LNCaP clone FGC (cell line): ENCODE measurements around the gene MTUS2.

Experiments used
- DNase-seq: peaks from one replicate; pipeline ENCODE4 v3.0.0-alpha.2; 2011; ENCODE audit warnings: low read depth
- H3K4me3 ChIP-seq: 2 replicates; pipeline ENCODE4 v1.5.1; 2011; ENCODE audit warnings: mild to moderate bottlenecking, low read depth, low read length, control low read depth
- TF ChIP-seq, protein P1 (sequence below): IDR thresholded peaks from 2 replicates; pipeline ENCODE4 v1.5.1; 2012; ENCODE audit warnings: mild to moderate bottlenecking; ENCODE audit not compliant: control insufficient read depth, insufficient read depth; ENCODE audit errors: extremely low read depth

MTUS2 gene

DNA sequence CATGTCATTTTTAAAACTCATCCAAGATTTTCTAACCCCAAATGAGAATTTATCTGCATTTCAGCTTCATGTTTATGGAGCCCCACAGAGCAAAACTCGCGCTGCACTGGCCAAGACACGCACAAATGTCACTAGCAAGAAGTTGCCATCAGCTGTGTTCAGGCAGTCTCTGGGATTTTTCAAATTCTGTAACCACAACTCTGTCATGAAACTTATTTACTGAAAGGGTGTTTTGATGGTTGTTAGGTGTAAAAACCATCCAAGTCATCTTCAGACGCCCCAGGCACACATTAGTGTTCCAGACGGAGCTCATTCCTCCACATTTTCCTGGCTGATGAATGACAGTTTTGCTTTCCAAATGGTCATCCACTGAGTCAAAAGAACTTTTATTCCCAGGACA is 712.0 kb downstream of the MTUS2 start:
- no peak for DNase-seq
- no peak overlapping the region for H3K4me3 ChIP-seq
- TF ChIP-seq, protein P1, sequence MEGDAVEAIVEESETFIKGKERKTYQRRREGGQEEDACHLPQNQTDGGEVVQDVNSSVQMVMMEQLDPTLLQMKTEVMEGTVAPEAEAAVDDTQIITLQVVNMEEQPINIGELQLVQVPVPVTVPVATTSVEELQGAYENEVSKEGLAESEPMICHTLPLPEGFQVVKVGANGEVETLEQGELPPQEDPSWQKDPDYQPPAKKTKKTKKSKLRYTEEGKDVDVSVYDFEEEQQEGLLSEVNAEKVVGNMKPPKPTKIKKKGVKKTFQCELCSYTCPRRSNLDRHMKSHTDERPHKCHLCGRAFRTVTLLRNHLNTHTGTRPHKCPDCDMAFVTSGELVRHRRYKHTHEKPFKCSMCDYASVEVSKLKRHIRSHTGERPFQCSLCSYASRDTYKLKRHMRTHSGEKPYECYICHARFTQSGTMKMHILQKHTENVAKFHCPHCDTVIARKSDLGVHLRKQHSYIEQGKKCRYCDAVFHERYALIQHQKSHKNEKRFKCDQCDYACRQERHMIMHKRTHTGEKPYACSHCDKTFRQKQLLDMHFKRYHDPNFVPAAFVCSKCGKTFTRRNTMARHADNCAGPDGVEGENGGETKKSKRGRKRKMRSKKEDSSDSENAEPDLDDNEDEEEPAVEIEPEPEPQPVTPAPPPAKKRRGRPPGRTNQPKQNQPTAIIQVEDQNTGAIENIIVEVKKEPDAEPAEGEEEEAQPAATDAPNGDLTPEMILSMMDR, result no peak

DNA sequence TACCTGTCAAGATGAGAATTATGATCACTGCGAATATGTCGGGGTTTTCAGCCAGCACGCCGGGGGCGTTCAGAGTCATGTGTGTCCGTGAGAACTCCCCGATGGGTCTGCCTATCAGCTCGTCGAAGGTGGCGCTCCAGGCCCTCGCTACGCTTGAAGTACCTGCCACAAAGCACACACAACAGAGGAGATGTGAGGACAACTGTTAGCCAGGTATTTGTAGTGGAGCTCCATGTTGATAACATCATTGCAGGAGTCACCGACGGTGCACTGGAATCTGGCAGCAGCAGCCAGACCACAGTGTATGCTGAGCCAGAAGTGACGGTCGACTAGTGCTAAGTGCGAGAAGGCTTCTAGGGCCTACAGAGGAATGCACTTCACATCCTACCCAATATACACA is 712.7 kb downstream of the MTUS2 start:
- no peak overlapping the region for H3K4me3 ChIP-seq
- DNase-seq, result no peak
- TF ChIP-seq, protein P1, result no peak

DNA sequence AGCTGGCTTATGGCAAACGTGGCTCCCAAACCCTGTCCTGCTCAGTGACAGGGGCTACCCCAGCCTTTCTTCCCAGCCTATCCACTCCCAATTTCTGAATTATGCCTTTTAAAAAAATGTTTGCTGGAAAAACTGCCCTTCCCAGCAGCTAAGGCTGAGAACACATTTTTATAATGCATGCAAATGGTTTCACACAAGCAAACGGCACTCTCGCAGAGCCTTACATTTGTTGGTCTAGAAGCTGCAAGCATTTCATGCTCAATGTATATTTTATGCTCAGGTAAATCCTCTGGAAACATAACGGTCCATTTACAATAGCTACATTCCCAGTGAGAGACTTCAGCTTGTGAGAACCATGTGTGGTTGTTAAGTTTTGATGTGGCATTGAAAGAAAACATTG is 713.9 kb downstream of the MTUS2 start:
- no peak overlapping the region for H3K4me3 ChIP-seq
- no peak for DNase-seq
- TF ChIP-seq, protein P1, result no peak

DNA sequence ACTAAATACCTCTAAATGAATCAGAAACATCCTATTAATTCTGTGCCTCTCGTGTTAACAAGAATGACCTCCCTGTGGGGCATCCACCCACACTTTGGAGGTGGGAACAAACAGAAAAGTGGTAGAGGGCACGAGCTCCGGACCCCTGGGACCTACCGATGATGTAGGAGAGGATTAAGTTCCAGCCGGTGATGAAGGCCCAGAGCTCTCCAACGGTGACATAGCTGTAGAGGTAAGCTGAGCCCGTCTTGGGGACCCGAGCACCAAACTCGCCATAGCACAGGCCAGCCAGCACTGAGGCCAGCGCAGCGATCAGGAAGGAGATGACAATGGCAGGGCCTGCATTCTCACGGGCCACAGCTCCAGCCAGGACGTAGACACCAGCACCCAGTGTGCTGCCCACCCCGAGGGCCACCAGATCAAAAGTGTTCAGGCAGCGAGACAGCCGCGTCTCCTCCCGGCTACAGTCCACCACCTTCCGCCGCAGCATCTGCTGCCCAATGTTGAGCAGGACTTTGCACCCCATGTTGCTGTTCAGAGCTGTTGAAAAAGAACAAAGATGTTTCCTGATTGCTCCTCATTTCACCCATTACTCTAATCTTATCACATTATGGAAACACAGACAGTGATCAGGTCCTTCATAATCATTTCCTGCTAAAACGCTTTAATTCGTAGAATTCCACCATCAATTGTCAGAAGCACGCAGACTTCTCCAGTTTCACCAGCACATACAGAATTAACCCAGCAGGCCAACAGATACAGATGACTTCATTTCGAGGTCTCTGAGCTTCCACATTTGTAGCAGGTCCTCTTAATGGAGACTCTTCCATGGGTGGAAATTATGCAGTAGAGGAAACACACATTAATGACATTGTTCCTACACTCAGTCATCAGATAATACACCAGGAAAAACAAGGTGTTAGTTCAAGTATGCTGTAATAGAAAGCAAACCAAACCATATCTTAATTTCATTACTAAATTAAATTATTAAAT is 715.8 kb downstream of the MTUS2 start:
- H3K4me3 ChIP-seq, result no peak overlapping the region
- DNase-seq, result no peak
- TF ChIP-seq, protein P1, result no peak

DNA sequence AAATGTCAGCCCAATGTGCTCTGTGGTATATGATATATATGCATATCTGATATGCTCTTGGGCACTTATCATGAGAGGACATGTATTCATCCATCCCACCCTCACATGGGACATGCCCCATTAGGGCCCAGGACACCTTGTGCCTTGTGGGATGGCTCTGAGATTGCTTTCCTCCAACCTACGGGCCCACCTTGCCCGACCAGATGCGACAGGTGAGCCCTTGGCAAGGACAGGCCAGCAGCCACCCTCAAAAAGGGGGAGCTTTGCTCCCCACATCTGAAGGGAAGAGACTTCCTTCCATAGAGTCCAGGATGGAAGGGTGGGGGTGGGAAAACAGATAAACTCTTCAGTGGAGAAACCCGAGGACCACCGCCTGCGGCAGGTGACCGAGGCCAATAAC is 716.7 kb downstream of the MTUS2 start:
- H3K4me3 ChIP-seq, result no peak overlapping the region
- TF ChIP-seq, protein P1, result no peak
- DNase-seq, result no peak

DNA sequence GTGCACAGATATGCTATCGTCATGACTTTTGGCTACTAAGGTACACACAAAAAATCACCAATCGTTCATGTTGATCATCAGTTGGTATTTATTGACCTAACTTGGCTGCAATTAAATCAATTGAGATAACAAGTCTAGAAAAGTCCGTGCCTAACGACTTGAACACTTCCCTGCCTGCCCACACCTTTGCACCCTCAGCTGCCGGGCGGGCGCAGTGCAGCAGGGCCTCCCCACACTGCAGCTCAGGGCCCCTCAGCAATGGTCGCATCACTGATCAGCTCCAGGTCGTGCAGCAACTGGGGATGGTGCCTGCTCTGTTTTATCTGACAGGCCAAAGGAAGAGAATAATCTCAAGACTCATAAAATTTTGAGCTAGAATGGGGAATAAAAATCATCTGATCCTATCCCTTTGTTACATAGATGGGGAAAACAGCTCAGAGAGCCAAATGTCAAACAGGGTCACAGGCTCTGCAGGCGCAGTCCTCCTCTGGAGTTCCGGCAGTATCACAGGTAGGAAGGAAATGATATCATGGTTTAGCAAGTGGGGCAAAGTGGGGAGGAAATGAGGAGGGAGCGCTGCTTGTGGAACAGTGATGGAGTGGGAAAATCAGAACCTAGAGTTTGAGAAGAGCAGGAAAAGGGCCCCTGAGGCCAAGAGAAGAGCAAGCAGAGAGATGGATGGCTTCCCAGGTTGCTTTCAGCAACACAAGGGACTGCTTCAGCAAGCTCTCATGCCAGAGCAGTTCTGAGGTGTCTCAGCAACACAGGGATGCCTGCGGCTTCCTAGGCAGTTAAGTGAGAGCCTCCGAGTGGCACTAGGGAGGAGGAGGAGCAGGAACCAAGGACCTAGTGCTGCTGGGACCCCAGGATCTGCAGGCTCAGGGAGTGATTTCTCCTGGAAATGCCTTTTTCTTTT is 717.9 kb downstream of the MTUS2 start:
- TF ChIP-seq, protein P1, result no peak
- no peak for DNase-seq

More for the DNA sequence above, 717.9 kb downstream of the MTUS2 start:
- no peak overlapping the region for H3K4me3 ChIP-seq
